ACHN (cell line): Measurements from ENCODE around the gene TMEM263.
A peak's percentile ranks its signal among the peaks of the same experiment; 100 is the strongest.

Source experiments
- DNase-seq: peaks from one replicate; pipeline ENCODE4 v3.0.0-alpha.2; 2015
- in situ Hi-C: cut with HindIII; loops from 2 replicates; pipeline ENCODE4 v1.10.0; 2017; ENCODE audit warnings: low sequenced_read_pairs, low pct_ligation_motif_present, low pct_unique_long_range_greater_than_20kb

Gene TMEM263

DNA sequence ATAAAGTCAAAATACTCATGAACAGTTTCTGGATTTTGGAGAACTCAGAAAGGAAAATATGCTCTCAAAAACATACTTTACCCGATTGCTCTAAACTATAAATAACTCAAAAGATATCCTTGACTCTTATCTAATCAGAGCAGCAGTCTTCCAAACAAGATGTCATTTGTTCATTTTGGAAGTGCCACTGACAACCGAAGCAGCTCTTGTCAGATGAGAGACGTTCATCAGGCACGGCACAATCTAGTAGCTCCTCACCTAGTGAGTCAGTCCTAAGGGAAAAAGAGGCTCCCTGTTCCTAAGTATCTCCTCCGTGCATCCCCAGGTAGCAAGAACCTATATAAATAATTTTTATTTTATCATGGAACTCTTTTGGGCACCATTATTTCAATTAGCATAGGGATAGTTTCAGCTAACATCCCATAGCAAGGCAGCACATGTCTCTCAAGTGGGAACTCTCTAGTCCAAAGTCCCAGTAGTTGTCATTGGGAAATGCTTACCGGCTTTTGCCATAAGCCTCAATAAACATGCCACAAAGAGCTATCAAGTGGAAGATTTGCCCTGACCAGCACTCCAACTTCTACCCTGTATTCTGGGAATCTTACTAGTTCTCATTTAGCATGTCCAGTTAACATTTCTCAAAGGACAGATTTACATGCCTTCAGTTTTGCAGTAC is 14.1 kb upstream of the TMEM263 start:
- in situ Hi-C loops = no loop called here
- DNase-seq = no peak

DNA sequence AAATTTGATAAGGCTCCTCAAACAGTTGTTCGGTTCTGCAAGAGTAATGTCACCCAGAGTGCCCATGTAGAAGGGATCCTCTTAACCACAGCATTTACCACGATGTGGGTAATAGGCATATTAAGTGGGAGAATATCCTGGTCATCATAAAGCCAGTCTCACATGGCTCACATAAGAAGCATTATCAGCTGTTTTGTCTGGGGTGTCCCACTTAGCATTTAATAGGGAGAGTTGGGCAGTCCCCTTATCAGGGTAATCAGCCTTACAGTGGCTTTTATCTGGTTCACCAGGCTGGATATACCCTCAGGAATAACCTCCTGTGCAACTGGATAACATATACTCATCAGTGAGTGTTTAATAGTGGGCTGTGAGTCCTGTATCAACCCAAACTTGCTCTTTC is 12.9 kb upstream of the TMEM263 start:
- in situ Hi-C loops = no loop called here

DNA sequence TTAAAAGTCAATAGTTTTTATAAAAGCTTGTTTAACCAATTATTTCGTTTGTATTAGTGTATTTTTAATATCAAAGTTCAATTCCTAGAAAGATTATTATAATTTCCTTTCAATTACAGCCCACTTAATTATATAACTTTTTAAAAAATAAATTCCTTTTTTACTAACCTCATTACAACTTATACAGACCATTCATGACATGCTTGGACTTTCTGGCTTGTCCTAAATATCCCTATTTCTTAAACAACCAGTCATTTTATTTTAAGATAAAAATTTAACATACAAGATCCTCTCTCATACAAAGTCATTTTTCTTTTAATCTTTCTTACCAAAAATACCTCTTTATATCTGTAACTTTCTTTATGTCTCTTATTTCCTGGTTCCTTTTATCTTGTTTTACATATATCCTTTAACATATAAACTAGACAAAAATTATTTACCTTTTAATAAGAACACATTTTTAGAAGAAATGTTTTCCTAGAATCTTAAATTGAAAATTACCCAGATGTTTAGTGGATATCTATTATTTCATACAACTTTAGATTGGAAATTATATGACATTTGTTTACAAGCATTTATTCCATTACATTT is 10.4 kb upstream of the TMEM263 start:
- in situ Hi-C loops = no loop called here
- peak; percentile 26 for DNase-seq

More for the DNA sequence above, 12.9 kb upstream of the TMEM263 start:
- DNase-seq = no peak

DNA sequence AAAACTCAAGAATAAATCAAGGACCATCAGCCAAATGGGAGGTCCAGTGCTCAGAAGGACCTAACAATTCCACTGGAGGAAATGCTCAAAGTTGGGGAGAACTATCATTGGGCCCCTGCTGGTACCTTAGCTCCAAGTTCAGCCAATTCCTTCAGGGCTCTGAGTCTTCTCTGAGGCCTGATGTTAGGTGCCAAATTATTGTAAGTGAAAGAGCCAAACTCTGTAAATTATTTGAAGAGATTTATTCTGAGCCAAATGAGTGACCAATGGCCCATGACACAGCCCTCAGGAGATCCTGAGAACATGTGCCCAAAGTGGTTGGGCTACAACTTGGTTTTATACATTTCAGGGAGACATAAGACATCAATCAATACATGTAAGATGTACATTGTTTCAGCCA is 8.2 kb upstream of the TMEM263 start:
- in situ Hi-C loops = no loop called here

DNA sequence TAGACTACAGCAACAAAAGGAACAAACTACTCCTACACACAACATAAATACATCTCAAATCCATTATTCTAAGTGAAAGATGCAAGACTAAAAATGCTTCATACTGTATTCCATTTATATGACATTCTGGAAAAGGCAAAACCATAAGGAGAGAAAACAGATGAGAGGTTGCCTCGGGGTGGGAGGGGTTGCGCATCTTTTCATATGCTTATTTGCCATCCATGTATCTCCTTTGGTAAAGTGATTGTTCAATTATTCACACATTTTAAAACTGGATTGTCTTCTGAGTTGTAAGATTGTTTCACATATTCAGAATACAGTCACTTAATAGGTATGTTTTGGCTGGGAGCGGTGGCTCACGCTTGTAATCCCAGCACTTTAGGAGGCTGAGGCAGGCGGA is 5.1 kb upstream of the TMEM263 start:
- in situ Hi-C loops = no loop called here
- DNase-seq = no peak

More for the DNA sequence above, 8.2 kb upstream of the TMEM263 start:
- no peak for DNase-seq

DNA sequence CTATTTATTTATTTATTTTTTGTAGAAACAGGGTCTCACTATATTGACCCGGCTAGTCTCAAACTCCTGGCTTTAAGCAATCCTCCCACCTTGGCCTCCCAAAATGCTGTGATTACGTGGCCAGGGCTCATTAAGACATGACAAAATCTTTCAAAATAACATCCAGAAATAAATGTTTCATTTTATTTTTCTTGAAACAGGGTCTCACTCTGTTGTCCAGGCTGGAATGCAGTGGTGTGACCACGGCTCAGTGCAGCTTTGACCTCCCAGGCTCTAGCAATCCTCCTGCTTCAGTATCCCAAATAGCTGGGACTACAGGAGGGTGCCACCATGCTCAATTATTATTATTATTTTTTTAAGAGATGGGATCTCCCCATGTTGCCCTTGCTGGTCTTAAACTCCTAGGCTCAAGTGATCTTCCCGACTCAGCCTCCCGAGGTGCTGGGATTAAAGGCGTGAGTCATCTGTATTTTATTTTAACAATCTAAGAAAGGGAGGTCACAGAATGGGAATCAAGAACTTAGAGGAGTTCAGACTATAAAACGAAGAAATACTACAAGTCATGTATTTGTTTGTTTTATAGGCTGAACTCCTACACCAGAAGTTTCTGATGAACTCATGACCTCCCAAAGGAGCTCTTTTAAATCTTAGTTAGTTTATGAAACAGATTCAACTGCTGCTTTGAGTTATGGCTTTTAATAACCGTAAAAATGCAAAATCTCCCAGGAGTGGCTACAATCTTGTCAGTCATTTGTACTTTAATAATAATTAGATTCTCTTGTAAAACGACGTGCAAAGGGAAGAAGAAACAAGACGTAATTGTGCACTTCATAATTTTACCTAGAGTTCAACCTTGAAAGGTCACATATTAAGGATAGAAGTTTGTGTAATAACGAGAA is 2.1 kb upstream of the TMEM263 start:
- peak; percentile 41 for DNase-seq
- in situ Hi-C loops = no loop called here

DNA sequence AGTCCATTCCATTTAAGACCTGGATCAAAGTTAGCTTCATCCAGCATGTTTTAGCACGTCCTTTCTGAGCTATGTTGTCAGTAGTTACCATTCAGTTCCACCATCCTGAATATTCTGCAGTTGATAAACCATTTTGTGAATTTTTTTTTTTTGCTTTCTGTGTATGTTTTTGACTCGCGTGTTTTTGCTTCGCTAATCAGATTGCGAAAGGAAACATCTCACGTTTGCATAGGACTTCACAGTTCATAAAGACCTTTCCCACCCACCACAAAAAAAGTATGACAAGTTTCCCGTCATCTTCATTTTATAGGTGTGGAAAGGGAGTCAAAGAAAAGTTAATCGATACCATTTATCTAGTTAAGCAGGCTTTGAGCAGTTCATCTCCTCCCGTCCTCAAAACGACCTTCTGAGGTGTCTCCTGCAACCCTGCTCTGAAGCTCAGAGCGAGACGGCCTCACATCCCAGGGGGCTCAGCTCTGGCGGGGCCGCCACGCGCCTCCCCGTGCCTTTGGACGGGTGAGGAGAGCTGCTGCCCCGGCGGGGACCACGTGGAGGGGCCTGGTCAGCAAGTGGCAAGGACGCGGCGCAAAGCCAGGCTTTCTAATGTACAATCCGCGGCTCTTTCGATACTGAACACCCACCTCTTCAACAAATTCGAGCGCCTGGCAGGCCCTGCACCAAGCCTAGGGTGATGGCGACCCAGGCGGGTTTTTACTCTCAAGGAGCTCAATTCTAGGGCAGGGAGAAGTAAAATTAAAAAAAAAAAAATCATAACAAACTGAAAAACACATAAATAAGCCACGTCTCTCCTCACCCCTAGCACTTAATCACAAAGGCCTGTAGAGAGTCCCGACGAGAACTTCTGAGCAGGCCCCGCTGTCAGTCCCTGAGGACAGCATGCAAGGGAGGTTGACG is 988 bp upstream of the TMEM263 start:
- DNase-seq = no peak
- in situ Hi-C loops = no loop called here

DNA sequence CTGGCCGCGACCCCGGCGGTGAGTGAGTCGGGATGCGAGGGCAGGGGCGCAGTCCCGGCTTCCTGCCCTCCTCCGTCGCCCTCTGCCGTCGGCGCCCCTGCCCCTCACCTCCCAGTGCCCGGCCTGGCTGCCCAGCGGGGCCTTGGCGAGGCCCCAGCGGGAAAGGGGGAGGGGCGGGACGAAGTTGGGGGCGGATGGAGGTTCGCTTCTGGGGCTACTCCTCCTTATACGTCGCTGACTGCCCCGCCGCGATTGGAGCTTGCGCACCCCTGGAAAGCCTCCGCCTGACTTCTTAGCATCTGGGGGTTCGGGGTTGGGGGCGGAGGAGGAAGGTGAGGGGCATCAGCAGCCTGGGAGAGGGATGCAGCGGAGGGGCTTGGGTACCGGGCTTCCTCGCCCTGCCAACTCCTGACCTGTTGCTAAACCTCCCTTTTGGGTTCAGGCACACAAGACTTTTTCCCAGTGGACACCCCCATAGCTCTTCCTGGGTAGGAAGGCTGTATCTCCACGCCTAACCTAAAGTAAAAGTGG is 406 bp downstream of the TMEM263 start:
- peak; percentile 85 for DNase-seq
- in situ Hi-C loops = no loop called here

DNA sequence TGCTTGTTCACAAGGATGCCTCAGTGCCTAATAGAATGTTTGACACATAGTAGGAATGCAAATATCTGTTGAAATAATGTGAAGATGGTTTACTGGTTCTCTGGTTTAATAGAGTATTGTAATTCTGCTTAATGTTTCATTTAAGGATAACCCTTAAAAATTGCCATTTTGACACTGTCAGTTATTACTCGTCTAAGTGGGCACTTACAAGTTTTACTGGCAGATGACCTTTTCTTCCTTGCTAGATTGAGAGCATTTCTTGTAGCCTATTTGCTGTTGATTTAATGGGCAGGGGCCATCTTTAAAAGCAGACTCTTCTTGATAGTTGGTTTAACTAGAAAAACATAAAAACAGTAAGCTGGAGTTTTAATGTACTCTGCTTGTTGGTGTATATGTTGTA is 1.9 kb downstream of the TMEM263 start:
- in situ Hi-C loops = no loop called here
- DNase-seq = peak; percentile 31

DNA sequence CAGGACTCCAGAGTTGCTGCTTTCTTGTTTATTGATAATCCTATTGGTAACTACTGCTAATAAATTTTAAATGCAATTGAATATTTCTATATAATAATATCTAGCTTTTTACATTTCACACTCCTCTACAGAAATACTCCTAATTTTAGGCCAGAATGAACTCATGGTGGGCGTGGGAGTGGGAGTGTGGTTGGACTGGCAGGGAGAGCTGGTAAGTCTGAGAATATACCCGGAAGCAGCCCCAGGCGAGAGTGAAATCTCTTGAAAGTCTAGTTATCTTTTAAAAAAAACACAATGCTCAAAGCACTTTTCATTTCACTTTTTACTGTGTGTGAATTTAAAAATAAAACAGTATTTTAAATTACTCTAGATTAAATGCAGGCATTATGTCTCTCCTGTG is 4.7 kb downstream of the TMEM263 start:
- in situ Hi-C loops = no loop called here
- no peak for DNase-seq

DNA sequence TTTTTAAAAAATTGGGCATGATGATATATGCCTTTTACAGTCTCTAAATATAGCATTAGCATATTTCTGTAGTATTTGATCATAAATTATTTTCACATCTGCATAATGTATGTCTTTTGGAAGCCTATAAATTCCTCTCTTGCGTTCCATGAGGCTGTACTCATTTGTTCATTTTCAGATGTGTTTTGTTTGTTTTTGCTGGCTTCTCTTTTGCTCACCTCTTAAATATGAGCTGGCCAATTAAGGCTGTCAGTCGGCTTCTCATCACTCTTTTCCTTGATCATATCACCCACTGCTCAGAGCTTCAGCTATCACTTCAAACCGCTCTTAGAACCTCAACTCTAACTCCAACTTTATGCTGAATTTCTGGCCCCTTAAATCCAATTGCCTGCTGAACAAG is 6.6 kb downstream of the TMEM263 start:
- in situ Hi-C loops = no loop called here
- no peak for DNase-seq

DNA sequence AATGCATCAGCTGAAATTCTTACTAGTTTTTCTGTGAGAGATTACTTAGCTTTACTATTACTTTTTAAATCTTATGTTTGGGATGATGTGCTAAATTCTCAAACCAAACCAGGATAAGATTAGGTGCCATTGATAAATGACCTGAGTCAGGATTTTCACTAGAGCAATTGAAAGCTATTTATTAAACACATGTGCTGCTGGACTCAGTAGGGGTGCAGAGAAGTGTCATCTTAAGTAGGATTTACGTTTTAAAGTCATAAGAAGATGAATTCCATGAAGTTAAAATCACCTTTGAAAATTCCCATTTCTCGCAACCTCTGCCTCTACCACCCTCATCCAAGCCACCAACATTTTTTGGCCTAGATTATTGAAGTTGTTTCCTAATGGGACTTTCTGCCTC is 8.8 kb downstream of the TMEM263 start:
- DNase-seq = no peak
- in situ Hi-C loops = no loop called here

DNA sequence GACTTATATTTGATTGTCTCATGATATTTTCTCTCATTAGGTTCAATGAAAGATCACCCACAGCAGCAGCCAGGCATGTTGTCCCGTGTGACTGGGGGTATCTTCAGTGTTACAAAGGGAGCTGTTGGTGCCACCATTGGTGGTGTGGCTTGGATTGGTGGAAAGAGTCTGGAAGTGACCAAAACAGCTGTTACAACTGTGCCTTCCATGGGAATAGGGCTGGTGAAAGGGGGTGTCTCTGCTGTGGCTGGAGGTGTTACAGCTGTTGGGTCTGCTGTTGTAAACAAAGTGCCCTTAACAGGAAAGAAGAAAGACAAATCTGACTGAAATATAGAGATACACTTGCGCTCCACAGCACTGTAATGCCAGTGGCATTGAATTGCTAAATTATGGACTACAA is 15.4 kb downstream of the TMEM263 start:
- in situ Hi-C loops = no loop called here
- DNase-seq = no peak

DNA sequence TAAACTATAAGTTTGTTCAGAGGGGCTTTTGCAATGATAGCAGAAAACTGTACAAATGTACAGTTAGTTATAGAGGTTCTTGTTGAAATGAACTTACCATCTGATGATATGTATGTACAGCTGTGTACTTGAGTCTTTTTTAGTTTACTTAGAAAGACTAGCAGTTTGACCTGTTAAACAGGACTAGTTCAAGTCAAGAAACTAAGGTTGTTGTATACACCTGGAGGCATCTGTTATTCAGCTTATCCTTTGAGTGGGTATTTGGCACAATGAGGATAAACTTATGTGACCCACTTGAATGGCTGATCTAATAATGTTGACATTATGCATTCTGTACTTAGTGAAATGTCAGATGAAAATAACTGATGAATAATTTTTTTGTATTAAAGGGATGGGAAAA is 17.8 kb downstream of the TMEM263 start:
- DNase-seq = no peak
- in situ Hi-C loops = no loop called here

DNA sequence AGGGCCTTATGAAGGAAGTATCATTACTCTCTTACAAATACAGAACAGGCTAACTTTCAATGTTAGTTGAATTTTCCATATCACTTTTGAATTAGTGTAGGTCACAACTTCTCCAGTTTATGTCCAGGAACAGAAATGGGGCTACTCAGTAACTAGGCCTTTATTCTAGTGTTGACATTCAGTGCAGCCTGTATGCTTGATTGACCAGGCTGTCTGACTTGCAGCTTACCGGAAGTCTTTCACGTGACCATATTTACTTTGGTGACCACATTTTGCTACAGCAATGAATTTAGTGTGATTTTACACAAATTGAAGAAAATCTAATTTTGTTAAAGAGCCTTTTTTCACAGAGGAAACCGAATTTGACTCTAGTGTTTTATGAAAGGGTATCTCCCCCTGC is 18.8 kb downstream of the TMEM263 start:
- peak; percentile 68 for DNase-seq
- in situ Hi-C loops = no loop called here

DNA sequence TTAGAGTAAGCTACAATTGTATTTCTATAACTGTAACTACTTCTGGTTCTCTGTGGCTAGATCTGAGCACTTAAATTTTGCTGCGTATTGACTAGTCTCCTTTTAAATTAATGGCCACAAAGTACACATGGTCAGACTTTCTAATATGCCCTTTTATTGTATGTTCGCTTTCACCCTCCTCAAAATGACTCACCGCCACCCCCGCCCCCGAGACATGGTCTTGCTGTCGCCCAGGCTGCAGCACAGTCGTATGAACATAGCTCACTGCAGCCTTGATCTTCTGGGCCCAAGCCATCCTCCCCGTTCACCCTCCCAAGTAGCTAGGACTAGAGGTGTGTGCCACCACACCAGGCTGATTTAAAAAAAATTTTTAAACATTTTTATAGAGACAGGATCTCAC is 19.4 kb downstream of the TMEM263 start:
- DNase-seq = no peak
- in situ Hi-C loops = no loop called here

DNA sequence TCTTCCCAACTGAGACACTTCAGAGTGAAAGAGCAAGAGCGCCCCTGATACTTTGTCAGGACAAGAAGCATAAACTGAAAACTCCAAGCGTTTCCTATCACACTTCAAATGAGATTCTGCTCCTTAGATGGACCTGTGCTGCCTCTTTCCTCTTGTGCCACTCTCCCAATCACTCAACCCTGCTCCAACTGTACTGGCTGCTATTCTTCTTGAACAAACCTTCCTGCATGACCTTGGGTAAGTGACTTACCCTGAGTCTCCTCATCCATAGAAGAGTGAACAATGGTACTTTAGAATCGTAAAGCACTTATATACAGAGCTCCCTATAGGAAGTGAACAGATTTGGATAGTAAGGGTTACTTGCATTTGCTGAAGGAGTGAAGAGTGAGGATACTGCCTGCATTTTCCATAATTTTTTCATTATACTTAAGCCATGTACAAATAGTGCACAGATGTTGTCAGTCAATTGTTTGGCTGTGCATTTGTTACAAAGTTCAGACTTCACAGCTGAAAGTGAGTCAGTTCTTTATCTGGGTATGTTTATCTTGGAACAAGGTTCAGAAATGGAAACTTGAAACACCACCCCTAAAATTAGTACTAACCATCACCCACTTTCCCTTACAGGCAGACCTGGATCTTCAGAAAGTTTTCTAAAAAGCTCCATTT is 20.4 kb downstream of the TMEM263 start:
- no peak for DNase-seq
- in situ Hi-C loops = no loop called here

DNA sequence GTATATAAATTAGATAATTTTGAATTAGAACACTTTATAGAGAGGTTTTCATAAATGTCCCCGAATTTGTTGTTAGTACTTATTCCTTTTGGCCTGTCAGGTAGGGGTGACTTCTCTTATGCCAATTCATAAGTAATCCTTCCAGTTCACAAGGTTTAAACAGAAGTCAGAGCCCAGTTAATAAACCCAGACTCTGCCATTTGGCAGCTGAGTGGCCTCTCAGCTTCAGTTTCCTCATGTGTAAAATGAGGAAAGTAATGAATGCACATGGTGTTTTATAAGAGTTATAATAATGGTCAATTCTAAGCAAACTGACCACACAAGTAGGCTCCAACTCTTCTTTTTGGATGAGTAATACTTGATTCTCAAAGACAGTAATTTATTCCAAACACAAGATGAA is 21.0 kb downstream of the TMEM263 start:
- no peak for DNase-seq
- in situ Hi-C loops = no loop called here
